CD4-positive, alpha-beta T cell treated with Interleukin-17A for 1 hour (primary cell): ENCODE results near the gene FZR1.
"Not testable (repeated sequence)": the region's sequence is repeated elsewhere in the genome, so short reads cannot be mapped to it uniquely, and the experiment has no call there.

ENCODE experiments used
- DNase-seq: peaks from one replicate; pipeline ENCODE4 v3.0.0-alpha.2; 2020

Gene FZR1

GRCh38 chr19:3576696-3577443, 70.8 kb downstream of the FZR1 start:
- DNase-seq, result no peak

DNA sequence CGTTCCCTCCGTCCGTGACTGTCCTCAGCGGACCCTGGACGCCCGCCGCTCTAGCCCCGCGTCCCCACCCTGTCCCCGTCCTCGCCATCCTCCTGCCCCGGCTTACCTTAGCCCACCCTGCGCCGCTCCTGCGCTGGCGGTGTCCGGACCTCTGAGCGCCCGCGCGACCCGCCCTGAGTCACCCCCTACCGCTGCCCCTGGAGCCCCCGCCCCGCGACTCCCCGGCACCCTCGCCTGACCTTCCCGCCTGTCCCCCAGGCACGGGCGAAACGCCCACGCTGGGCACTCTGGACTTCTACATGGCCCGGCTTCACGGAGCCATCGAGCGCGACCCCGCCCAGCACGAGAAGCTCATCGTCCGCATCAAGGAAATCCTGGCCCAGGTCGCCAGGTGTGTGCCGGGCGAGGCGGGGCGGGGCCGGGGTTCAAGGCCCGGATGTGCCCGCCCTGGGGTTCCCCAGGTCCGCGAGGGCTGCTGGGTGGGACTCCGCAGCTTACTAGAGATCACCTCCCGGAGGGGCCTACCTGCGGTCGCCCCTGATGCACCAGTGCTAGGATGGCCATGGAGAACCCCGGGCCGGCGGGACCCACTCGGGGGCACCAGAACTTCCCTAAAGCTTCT, 71.7 kb downstream of the FZR1 start:
- no peak for DNase-seq

DNA sequence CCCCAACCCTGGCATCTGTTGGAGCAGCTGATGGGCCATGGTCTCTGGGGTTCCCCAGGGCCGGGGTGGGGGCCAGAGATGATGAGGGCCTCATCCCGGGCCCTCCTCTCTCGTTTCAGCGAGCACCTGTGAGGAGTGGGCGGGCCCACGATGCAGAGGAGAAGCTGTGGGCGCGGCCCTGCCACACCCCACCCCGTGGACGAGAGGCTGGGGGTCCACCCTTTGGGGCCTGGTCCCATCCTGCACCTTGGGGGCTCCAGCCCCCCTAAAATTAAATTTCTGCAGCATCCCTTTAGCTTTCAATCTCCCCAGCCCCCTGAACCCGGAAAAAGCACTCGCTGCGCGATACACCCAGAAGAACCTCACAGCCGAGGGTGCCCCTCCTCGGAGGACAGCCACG, 72.3 kb downstream of the FZR1 start:
- DNase-seq, result no peak

- DNase-seq, result no peak
These were observed 74.2 kb downstream of the FZR1 start for GRCh38 chr19:3580156-3580934.

DNA sequence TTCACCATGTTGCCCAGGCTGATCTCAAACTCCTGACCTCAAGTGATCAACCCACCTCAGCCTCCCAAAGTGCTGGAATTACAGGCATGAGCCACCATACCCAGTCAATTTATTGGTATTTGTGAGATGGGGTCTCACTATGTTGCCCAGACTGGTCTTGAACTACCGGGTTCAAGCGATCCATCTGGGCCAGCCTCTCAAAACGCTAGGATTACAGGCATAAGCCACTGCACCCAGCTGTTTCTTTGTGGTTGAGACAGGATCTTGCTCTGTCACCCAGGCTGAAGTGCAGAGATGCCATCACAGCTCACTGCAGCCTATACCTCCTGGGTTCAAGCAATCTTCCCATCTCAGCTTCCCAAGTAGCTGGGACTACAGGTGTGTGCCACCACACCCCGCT, 75.7 kb downstream of the FZR1 start:
- DNase-seq, result not testable (repeated sequence)

DNA sequence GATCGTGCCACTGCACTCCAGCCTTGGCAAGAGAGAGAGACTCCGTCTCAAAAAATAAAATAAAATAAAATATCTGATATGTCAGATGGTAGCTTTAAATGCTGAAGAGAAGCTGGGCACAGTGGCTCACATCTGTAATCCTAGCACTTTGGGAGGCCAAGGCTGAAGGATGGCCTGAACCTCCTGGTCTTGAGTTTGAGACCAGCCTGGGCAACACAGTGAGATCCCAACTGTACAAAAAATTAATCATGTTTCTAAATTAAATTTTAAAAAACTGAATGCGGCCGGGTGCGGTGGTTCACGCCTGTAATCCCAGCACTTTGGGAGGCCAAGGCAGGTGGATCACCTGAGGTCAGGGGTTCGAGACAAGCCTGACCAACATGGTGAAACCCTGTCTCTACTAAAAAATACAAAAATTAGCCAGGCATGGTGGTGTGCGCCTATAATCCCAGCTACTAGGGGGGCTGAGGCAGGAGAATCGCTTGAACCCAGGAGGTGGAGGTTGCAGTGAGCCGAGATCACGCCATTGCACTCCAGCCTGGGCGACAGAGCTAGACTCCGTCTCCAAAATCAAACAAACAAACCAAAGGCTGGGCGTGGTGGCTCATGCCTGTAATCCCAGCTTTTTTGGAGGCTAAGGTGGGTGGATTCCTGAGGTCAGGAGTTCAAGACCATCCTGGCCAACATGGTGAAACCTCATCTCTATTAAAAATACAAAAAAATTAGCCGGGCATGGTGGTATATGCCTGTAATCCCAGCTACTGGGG, 78.1 kb downstream of the FZR1 start:
- not testable (repeated sequence) for DNase-seq

DNA sequence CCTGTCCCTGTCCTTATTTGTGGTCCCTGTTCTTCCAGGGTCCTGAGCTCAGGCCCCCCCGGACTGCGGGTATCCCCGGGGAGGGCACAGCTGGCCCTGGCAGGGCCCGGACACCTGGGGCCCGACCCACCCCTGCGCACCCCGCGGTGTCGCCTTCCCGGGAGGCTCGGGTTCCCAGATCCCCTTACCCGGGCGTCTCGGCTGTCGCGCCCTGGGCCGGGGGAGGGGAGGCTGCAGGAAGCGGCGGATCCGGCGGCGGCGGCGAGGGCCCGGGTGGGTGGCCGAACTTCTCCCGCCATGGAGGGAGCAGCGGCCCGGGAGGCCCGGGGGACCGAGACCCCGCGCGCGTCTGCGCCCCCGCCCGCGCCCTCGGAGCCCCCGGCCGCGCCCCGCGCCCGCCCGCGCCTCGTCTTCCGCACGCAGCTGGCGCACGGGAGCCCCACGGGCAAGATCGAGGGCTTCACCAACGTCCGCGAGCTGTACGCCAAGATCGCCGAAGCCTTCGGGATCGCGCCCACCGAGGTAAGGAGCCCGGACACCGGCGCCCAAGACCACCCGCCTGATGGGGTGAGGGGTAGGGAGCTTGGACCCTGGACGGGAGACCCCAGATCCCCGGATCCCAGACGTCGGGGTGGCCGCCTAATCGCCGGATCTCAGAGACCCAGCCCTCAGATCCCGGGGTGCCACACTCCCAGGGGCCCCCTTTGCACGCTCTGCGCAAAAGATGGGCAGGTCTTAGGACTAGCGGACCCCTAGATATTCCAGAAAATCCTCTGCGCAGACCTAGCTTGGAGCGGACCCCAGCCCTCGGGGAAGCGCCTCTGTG, 79.4 kb downstream of the FZR1 start, which contains the start of gene GIPC3:
GIPC3 (plus strand) TSS at position 178 of the 826 bp plus-strand sequence; CDS start at position 298, 120 bp downstream.
- DNase-seq, result no peak

- DNase-seq, result peak; percentile 43
These were observed 80.1 kb downstream of the FZR1 start for GRCh38 chr19:3586127-3586626.

DNA sequence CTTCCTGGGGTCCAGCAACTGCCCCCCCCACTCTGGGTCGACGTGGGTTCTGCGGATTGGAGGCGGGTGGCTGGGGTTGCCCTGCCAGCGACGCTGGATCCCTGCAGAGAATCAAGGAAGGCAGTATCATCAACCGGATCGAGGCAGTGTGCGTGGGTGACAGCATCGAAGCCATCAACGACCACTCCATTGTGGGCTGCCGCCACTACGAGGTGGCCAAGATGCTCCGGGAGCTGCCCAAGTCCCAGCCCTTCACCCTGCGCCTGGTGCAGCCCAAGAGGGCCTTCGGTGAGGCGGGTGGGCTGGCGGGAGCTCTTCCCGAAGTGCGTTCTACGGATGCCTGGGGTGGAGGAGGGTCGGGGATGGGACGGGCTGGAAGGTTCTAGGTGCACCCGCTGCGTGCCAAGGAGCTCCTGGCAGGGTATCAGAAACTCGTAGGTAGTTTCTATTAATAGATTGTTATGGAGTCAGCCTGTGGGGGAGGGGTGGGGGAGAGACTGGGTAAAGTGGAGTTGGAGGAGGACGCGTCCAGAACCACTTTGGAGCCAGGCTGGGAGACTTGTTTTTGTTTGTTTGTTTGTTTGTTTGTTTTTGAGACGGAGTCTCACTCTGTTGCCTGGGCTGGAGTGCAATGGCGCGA, 80.7 kb downstream of the FZR1 start:
- no peak for DNase-seq
